ENCODE data around the gene PLEKHN1.

Gene PLEKHN1

GRCh38 chr1:970973-971730, 4.9 kb downstream of the PLEKHN1 start:
- DNase-seq, result no peak
- TF ChIP-seq CTCF (IDR thresholded peaks at IDR 0.05; ENCODE audit: low read depth, low read length, missing control alignments), result no peak
- Histone ChIP-seq H3K36me3 (replicated peaks) (no peaks in the 10 kb centered on the region), H3K27ac (no peak overlapping the region), H3K27me3 (replicated peaks) (peaks cover 4% of the 10 kb centered on the region), H3K4me3 (ENCODE audit: low read depth, low read length) (no peak overlapping the region)
- in situ Hi-C loops (cut with HindIII; ENCODE audit: low pct_ligation_motif_present, low sequenced_read_pairs), result no loop called here

GRCh38 chr1:971751-972506, 5.6 kb downstream of the PLEKHN1 start:
- Histone ChIP-seq H3K27me3 (replicated peaks) (peaks cover 4% of the 10 kb centered on the region), H3K4me3 (ENCODE audit: low read depth, low read length) (no peak overlapping the region), H3K27ac (no peak overlapping the region), H3K36me3 (replicated peaks) (no peaks in the 10 kb centered on the region)
- in situ Hi-C loops (cut with HindIII; ENCODE audit: low pct_ligation_motif_present, low sequenced_read_pairs), result no loop called here
- no peak for TF ChIP-seq CTCF (IDR thresholded peaks at IDR 0.05; ENCODE audit: low read depth, low read length, missing control alignments)
- no peak for DNase-seq

- Histone ChIP-seq H3K36me3 (replicated peaks) (no peaks in the 10 kb centered on the region), H3K4me3 (ENCODE audit: low read depth, low read length) (no peak overlapping the region), H3K27me3 (replicated peaks) (peaks cover 4% of the 10 kb centered on the region), H3K27ac (no peak overlapping the region)
- DNase-seq, result no peak
- in situ Hi-C loops (cut with HindIII; ENCODE audit: low pct_ligation_motif_present, low sequenced_read_pairs), result no loop called here
- no peak for TF ChIP-seq CTCF (IDR thresholded peaks at IDR 0.05; ENCODE audit: low read depth, low read length, missing control alignments)
These were observed 6.6 kb downstream of the PLEKHN1 start for GRCh38 chr1:972726-973458.

- Histone ChIP-seq H3K27me3 (replicated peaks) (peaks cover 4% of the 10 kb centered on the region), H3K36me3 (replicated peaks) (no peaks in the 10 kb centered on the region), H3K27ac (no peak overlapping the region), H3K4me3 (ENCODE audit: low read depth, low read length) (no peak overlapping the region)
- no peak for TF ChIP-seq CTCF (IDR thresholded peaks at IDR 0.05; ENCODE audit: low read depth, low read length, missing control alignments)
- DNase-seq, result no peak
- in situ Hi-C loops (cut with HindIII; ENCODE audit: low pct_ligation_motif_present, low sequenced_read_pairs), result no loop called here
These were observed 7.4 kb downstream of the PLEKHN1 start for GRCh38 chr1:973459-974292.

- no peak for DNase-seq
- H3K27ac ChIP-seq, result no peak overlapping the region
- H3K27me3 ChIP-seq (replicated peaks), result peaks cover 4% of the 10 kb centered on the region
- H3K36me3 ChIP-seq (replicated peaks), result no peaks in the 10 kb centered on the region
- no peak overlapping the region for H3K4me3 ChIP-seq (ENCODE audit: low read depth, low read length)
- no peak for TF ChIP-seq CTCF (IDR thresholded peaks at IDR 0.05; ENCODE audit: low read depth, low read length, missing control alignments)
- in situ Hi-C loops (cut with HindIII; ENCODE audit: low pct_ligation_motif_present, low sequenced_read_pairs), result no loop called here
These were observed 8.0 kb downstream of the PLEKHN1 start for GRCh38 chr1:974293-974640.
